HL-60 (cell line): ENCODE results near the gene GDAP1L1.

Experiments used
- GABPA ChIP-seq: IDR thresholded peaks from 2 replicates; pipeline ENCODE4 v1.6.1; 2012; ENCODE audit warnings: low read depth
- POLR2AphosphoS5 ChIP-seq: IDR thresholded peaks from 2 replicates; pipeline ENCODE4 v1.6.1; 2012; ENCODE audit warnings: low read depth
- TF ChIP-seq, protein P1 (sequence below): IDR thresholded peaks from one replicate; pipeline ENCODE4 v1.5.1; 2011; ENCODE audit warnings: low read length, control low read depth, inconsistent platforms; ENCODE audit not compliant: insufficient read depth
- TF ChIP-seq, protein P2 (sequence below): IDR thresholded peaks from 2 replicates; pipeline ENCODE4 v1.6.1; 2012; ENCODE audit warnings: low read depth; ENCODE audit not compliant: insufficient replicate concordance

DNA sequence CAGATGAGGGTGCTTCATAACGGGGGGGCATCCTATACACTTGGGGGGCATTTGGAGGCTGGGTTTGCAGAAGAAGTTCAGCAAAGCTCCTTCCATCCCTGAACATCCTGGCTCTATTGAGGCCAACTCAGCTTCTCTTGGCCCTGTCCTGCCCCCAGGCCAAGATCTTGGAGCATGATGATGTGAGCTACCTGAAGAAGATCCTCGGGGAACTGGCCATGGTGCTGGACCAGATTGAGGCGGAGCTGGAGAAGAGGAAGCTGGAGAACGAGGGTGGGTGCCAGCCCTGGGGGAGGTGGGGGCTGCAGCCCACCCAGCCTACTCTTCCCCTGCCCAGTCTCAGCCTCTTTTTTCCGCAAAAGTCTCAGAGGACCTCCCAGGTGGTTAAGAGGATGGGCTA, 17.2 kb downstream of the GDAP1L1 start:
- TF ChIP-seq, protein P1, sequence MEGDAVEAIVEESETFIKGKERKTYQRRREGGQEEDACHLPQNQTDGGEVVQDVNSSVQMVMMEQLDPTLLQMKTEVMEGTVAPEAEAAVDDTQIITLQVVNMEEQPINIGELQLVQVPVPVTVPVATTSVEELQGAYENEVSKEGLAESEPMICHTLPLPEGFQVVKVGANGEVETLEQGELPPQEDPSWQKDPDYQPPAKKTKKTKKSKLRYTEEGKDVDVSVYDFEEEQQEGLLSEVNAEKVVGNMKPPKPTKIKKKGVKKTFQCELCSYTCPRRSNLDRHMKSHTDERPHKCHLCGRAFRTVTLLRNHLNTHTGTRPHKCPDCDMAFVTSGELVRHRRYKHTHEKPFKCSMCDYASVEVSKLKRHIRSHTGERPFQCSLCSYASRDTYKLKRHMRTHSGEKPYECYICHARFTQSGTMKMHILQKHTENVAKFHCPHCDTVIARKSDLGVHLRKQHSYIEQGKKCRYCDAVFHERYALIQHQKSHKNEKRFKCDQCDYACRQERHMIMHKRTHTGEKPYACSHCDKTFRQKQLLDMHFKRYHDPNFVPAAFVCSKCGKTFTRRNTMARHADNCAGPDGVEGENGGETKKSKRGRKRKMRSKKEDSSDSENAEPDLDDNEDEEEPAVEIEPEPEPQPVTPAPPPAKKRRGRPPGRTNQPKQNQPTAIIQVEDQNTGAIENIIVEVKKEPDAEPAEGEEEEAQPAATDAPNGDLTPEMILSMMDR, result no peak
- no peak for TF ChIP-seq GABPA
- no peak for TF ChIP-seq POLR2AphosphoS5
- TF ChIP-seq, protein P2, sequence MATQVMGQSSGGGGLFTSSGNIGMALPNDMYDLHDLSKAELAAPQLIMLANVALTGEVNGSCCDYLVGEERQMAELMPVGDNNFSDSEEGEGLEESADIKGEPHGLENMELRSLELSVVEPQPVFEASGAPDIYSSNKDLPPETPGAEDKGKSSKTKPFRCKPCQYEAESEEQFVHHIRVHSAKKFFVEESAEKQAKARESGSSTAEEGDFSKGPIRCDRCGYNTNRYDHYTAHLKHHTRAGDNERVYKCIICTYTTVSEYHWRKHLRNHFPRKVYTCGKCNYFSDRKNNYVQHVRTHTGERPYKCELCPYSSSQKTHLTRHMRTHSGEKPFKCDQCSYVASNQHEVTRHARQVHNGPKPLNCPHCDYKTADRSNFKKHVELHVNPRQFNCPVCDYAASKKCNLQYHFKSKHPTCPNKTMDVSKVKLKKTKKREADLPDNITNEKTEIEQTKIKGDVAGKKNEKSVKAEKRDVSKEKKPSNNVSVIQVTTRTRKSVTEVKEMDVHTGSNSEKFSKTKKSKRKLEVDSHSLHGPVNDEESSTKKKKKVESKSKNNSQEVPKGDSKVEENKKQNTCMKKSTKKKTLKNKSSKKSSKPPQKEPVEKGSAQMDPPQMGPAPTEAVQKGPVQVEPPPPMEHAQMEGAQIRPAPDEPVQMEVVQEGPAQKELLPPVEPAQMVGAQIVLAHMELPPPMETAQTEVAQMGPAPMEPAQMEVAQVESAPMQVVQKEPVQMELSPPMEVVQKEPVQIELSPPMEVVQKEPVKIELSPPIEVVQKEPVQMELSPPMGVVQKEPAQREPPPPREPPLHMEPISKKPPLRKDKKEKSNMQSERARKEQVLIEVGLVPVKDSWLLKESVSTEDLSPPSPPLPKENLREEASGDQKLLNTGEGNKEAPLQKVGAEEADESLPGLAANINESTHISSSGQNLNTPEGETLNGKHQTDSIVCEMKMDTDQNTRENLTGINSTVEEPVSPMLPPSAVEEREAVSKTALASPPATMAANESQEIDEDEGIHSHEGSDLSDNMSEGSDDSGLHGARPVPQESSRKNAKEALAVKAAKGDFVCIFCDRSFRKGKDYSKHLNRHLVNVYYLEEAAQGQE, result peak; percentile 93
